PC-9 (cell line): ENCODE results near the gene AQP2.

ENCODE experiments used
- EZH2 ChIP-seq: fragments of 200-600 bp; sonication (generic); IDR thresholded peaks from 2 replicates; pipeline ENCODE4 v1.8.0; 2017; ENCODE audit warnings: antibody characterized with exemption, low read depth
- TF ChIP-seq, protein P1 (sequence below): fragments of 200-600 bp; sonication (generic); conservative IDR thresholded peaks from 2 replicates; pipeline ENCODE4 v1.6.1; 2017; ENCODE audit warnings: mixed run types, antibody characterized with exemption, mild to moderate bottlenecking, moderate library complexity

- no peak for TF ChIP-seq EZH2
- TF ChIP-seq, protein P1, sequence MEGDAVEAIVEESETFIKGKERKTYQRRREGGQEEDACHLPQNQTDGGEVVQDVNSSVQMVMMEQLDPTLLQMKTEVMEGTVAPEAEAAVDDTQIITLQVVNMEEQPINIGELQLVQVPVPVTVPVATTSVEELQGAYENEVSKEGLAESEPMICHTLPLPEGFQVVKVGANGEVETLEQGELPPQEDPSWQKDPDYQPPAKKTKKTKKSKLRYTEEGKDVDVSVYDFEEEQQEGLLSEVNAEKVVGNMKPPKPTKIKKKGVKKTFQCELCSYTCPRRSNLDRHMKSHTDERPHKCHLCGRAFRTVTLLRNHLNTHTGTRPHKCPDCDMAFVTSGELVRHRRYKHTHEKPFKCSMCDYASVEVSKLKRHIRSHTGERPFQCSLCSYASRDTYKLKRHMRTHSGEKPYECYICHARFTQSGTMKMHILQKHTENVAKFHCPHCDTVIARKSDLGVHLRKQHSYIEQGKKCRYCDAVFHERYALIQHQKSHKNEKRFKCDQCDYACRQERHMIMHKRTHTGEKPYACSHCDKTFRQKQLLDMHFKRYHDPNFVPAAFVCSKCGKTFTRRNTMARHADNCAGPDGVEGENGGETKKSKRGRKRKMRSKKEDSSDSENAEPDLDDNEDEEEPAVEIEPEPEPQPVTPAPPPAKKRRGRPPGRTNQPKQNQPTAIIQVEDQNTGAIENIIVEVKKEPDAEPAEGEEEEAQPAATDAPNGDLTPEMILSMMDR = no peak
These were observed 9.3 kb downstream of the AQP2 start for GRCh38 chr12:49959685-49960473.
